CD4-positive, alpha-beta T cell treated with Interleukin-15 for 4 hours (primary cell): ENCODE data around the gene TMEM165.
"Not testable (repeated sequence)": the region's sequence is repeated elsewhere in the genome, so short reads cannot be mapped to it uniquely, and the experiment has no call there.

ENCODE experiments used
- DNase-seq: peaks from one replicate; pipeline ENCODE4 v3.0.0-alpha.2; 2020; ENCODE audit warnings: low spot score

TMEM165 gene, protein sequence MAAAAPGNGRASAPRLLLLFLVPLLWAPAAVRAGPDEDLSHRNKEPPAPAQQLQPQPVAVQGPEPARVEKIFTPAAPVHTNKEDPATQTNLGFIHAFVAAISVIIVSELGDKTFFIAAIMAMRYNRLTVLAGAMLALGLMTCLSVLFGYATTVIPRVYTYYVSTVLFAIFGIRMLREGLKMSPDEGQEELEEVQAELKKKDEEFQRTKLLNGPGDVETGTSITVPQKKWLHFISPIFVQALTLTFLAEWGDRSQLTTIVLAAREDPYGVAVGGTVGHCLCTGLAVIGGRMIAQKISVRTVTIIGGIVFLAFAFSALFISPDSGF

DNA sequence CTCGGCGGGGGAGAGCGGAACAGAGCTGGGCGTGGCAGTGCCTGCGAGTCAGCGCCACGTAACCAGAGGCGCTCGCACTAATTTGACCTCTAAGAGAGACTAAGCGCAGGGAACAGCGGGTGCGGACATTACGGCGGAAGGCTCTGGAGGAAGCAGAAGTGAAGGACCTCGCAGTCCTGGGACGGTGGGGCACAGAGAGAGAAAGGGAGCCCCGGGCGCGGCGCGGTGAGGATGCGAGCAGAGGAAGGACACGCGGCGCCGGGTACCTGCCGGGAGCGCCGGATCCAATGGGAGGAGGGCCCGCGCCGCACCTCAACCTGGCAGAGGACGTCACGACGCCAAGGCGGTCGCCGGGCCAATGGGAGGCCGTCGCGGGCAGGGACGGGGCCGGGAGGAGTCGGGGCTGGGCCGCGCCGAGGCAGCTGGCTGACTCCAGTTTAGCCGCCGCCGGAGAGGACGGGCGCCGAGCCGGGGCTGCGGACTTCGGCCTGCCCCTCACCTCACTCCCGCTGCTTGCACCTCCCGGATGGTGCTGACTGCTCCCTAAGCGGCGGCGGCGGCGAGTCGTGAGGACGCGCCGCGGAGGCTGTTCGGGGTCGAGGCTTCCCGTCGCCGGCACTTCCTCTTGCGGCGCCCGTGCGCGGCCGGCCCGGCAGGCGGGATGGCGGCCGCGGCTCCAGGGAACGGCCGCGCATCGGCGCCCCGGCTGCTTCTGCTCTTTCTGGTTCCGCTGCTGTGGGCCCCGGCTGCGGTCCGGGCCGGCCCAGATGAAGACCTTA is at the start of gene TMEM165:
TSS of gene TMEM165 (plus strand) at position 429 of the 779 bp plus-strand sequence. CDS start at position 662, 233 bp downstream.
- DNase-seq: peak; percentile 86

DNA sequence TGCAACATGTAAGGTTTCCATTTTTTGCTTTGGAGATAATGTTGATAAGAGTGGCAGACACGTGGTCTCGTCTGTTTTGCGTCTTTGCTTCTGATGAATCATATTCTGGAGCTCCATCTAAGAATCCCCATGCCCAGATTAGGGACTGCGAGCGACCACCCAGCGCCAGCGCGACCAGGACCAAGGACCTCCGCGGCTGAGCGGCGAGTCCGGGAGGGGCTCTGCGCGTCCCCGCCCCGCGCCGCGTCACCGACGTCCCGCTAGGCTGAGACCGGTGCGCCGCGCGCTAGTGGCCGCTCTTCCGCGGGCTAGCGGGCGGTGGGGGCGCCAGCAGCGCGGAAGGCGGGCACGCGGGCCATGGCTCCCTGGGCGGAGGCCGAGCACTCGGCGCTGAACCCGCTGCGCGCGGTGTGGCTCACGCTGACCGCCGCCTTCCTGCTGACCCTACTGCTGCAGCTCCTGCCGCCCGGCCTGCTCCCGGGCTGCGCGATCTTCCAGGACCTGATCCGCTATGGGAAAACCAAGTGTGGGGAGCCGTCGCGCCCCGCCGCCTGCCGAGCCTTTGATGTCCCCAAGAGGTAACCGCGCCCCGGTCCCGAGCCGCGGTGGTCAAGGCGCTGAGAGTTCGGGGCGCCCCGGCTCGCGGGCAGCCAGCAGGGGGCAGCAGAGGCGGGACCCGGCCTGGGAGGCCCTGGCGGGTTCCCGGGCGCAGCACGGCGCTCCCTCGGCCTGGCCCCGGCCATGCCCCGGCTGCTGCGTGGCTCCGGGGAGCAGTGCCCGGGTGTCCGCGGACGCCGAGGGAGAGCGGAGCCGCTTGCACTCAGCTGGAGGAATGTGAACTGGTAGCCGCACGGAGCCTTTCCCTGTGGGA is 49.5 kb upstream of the TMEM165 start, which contains the start of gene SRD5A3:
TSS of gene SRD5A3 (plus strand) at position 263 of the 871 bp plus-strand sequence. CDS start at position 358, 95 bp downstream.
- DNase-seq: peak; percentile 78

DNA sequence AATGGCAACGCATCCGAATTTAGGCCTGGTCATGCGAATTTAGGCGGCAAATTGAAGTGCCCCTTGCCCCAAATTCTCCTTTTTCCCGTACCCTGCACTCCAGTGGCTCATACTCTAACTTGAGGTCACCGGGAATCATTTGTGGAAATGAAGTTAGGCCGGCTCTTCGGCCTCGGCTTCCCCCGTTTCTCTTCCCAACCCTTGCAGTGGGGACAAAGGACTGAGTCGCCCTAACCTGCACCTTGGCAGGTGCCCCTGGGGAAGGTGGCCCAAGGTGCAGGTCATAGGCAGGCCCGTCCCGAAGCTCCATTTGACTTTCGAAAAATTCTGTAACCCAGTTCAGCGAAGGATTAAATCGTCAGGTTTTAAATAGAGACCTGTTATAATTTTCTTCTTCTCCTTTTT is 48.9 kb upstream of the TMEM165 start:
- DNase-seq: no peak

DNA sequence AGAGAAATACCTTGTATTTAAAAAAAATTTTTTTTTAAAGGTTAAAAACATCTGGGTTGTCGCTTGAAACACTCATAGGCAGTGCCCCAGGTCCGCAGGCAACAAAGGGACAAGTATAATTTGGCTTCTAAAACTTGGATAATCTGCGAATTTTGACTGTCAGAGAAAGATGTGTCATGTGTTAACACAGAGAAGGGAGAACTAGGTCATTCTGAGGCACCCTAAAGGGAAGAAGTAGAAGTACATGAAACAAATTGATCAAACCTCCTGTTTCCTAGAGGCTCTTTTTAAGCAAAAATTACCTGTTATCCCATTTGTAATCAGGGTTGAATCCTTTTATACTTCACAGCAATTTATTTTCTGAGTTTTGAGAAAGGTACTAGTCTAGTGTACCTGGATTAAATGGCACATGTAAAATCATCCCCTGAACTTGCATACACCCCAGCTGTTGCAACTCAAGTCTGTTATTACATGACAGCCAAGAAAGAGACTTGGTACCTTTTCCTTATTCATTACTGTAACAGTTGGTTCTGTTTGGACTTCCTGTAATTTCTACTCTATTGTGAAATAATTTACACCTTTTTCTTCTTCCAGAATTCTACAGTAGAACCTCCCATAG is 48.0 kb upstream of the TMEM165 start:
- no peak for DNase-seq

- no peak for DNase-seq
These were observed 47.3 kb upstream of the TMEM165 start for GRCh38 chr4:55348466-55348865.

DNA sequence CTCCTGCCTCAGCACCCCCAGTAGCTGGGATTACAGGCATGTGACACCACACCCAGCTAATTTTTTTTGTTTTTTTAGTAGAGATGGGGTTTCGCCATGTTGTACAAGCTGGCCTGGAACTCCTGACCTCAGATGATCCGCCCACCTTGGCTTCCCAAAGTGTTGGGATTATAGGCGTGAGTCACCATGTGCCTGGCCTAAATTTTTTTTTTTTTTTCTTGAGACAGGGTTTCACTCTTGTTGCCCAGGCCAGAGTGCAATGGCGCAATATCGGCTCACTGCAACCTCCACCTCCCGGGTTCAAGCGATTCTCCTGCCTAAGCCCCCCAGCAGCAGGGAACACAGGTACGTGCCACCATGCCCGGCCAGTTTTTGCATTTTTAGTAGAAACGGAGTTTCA is 44.9 kb upstream of the TMEM165 start:
- not testable (repeated sequence) for DNase-seq

- no peak for DNase-seq
These were observed 43.9 kb upstream of the TMEM165 start for GRCh38 chr4:55351824-55352223.

GRCh38 chr4:55352726-55353125 is 43.0 kb upstream of the TMEM165 start:
- no peak for DNase-seq

DNA sequence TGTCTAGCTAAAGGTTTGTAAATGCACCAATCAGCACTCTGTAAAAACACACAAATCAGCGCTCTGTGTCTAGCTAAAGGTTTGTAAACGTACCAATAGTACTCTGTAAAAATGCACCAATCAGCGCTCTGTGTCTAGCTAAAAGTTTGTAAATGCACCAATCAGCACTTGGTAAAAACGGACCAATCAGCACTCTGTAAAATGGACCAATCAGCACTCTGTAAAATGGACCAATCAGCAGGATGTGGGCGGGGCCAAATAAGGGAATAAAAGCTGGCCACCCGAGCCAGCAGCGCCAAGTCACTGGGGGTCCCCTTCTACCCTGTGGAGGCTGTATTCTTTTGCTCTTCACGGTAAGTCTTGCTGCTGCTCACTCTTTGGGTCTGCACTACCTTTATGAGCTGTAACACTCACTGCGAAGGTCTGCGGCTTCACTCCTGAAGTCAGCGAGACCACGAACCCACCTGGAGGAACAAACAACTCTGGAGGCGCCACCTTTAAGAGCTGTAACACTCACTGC is 42.5 kb upstream of the TMEM165 start:
- not testable (repeated sequence) for DNase-seq

DNA sequence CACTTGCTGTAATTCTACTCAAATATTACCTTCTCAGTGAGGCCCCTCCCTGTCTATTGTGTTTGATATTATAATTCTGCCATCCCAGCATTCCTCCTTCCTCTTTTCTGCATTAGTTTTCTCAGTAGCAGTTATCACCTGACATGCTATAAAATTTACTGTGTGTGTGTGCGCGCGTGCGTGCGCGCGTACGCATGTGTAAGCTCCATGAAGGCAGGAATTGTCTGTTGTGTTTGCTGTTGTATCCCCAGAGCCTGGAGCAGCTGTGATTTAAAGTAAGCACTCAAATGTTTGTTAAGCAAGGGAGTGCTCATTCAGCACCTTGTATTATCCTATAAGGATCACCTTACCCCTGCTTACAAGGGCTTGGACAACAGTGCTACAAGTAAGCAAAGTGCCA is 41.1 kb upstream of the TMEM165 start:
- DNase-seq: no peak

GRCh38 chr4:55355555-55355954 is 40.2 kb upstream of the TMEM165 start:
- no peak for DNase-seq

DNA sequence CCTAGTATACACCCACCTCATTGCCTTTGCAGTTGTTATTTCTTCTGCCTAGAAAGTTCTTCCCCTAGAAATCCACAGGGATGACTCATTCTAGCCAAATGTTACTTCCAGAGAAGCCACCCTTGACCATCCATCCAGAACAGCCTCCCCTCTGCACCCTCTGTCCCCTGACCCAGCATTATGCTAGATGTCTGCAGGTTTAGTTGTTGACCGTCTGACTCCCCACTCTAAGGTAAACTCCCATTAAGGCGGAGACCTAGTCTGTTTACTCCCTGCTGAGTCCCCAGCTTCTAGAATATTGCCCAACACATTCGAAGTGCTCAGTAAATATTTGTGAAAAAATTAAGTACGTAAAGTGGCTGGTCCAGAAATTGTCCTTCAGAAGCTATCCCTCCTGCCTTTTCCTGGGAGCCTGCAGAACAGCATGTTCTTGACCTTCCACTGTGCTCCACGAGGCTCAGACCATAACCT is 38.7 kb upstream of the TMEM165 start:
- no peak for DNase-seq

DNA sequence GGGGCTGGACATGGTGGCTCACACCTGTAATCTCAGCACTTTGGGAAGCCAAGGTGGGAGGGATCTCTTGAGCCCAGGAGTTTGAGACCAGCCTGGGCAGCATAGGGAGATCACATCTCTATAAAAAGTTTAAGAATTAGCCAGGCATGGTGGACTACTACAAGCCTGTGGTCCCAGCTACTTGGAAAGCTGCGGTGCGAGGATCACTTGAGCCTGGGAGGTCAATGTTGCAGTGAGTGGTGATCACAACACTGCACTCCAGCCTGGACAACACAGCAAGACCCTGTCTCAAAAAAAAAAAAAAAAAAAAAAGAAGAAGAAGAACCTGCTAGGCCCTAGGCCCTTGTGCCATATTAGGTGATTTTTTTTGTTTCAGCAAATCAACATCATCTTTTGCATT is 37.5 kb upstream of the TMEM165 start:
- DNase-seq: no peak

GRCh38 chr4:55358668-55359067 is 37.1 kb upstream of the TMEM165 start:
- DNase-seq: peak; percentile 15

DNA sequence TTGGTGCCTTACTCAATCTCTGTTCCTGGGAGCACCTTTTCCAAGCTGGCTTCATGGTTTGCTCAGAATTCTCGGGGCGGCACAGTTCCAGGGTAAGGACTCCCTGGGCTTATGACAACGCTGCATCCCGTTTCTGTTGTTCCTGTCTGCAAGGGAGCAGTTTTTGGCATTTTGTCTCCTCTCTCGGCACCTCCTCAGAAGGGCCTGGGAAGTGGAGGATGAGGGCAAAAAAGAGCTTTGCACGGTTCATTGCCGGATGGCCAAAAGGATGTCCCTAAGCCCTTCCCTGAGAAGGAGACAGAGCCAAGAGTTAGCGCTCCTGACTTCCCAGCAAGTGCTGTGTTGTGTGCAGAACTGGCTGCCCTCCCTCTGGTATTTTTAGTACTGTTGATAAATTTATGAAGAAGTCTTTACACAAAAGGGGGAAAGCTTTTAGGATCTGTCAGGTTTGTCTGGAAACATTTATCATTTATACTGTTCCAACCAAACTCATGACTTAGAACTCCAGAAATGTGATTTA is 36.3 kb upstream of the TMEM165 start:
- DNase-seq: no peak

DNA sequence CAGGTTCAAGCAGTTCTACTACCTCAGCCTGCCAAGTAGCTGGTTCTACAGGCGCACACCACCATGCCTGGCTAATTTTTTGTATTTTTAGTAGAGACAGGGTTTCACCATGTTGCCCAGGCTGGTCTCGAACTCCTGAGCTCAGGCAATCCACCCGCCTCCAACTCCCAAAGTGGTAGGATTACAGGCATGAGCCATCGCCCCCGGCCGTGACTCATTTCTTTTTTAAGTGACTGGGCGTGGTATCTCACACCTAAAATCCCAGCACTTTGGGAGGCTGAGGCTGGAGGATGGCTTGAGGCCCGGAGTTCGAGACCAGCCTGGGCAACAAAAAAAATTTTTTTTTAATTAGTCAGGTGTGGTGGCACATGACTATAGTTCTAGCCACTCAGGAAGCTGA is 32.8 kb upstream of the TMEM165 start:
- not testable (repeated sequence) for DNase-seq

DNA sequence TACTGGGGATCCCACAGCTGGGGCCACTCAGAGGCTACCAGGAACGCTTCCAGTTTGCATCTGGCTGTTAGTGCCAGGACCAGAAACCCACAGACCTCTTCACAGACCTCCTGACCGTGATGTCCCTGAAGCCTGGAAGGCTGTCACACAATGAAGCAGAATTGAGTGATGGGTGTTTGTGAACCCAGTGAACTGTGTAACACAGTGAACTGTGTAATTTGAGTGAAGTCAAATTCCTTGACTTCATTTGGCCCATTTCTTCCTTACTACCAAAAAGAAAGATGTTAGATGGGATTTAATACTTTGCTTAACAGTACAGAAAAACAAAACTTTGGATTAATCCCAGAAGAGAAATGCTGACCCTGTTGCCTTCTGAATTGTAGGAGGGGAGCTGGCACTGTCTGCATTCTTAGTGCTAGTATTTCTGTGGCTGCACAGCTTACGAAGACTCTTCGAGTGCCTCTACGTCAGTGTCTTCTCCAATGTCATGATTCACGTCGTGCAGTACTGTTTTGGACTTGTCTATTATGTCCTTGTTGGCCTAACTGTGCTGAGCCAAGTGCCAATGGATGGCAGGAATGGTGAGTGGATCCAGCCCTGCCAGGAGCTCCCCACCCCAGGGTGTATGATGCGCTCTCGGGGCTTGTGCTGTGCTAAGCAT is 31.9 kb upstream of the TMEM165 start:
- no peak for DNase-seq

GRCh38 chr4:55364691-55365344 is 30.9 kb upstream of the TMEM165 start:
- DNase-seq: no peak

GRCh38 chr4:55365345-55365728 is 30.4 kb upstream of the TMEM165 start:
- DNase-seq: no peak

DNA sequence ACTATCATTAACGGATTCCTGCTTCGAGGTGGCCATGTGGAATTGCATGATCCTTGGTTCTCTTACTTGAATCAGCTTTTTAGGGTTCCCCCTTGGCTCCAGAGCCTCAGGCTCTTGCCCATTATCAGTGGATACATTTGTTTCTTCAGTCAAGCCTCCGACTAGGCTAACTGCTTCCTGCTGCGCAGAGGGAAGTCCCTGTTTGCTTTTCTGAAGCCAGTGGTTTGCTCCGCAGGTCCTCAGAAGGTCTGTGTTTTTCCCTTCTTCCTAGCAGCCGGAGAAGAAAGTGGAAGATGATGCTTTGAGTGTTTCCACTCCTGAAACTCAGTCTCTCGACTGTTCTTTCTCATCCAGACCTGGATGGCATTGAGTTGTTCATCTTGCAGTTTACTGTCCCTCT is 29.1 kb upstream of the TMEM165 start:
- no peak for DNase-seq
